H1 (cell line): ENCODE results near the gene SOX1. TPM values are rescaled to one million over a fixed set of nuclear protein-coding genes. Genes with fewer than 3 reads are reported as not detected.

Experiments
- CTCF ChIA-PET: fragments of 300-600 bp; sonication (Branson Sonifier 250); formaldehyde crosslinking; loops from one replicate; lab custom pipeline; 2021; ENCODE audit not compliant: partially characterized antibody; lab: Charles Lee
- POLR2A ChIA-PET: fragments of 300-600 bp; sonication (Branson Sonifier 250); formaldehyde crosslinking; loops from one replicate; lab custom pipeline; 2021; ENCODE audit warnings: inconsistent platforms; ENCODE audit not compliant: partially characterized antibody; lab: Charles Lee
- DNase-seq, 2 experiments: peaks; one replicate each; pipeline versions ENCODE4 v3.0.0 to v3.0.0-alpha.2; 2010 to 2022; ENCODE audit warnings: low spot score in 2 of 2, low read depth in 1 of 2, mixed read lengths in 1 of 2
- FAIRE-seq: peaks from 2 replicates; lab custom pipeline; 2011; peaks lifted over from hg19 to GRCh38; lab: Jason Lieb, UNC
- H2AFZ ChIP-seq: 2 replicates; pipeline ENCODE4 v1.8.1; 2012; ENCODE audit warnings: low read length, inconsistent platforms
- H2AK5ac ChIP-seq: 2 replicates; pipeline ENCODE4 v1.6.1; 2013; ENCODE audit warnings: low read depth, low read length
- H2BK120ac ChIP-seq: replicated peaks from 2 replicates; pipeline ENCODE3; 2013; ENCODE audit warnings: low read depth, low read length, inconsistent platforms
- H2BK12ac ChIP-seq: 2 replicates; pipeline ENCODE4 v1.6.1; 2013; ENCODE audit warnings: low read depth, low read length
- H2BK15ac ChIP-seq: 2 replicates; pipeline ENCODE4 v1.6.1; 2013; ENCODE audit warnings: low read length
- H2BK20ac ChIP-seq: 2 replicates; pipeline ENCODE4 v1.6.1; 2013; ENCODE audit warnings: low read length
- H2BK5ac ChIP-seq: 2 replicates; pipeline ENCODE4 v1.6.1; 2013; ENCODE audit warnings: low read depth, low read length
- H3K14ac ChIP-seq: 2 replicates; pipeline ENCODE4 v1.6.1; 2013; ENCODE audit warnings: inconsistent platforms; ENCODE audit not compliant: insufficient read length
- H3K18ac ChIP-seq: 2 replicates; pipeline ENCODE4 v1.6.1; 2013; ENCODE audit warnings: low read length; ENCODE audit errors: extremely low read depth
- H3K23ac ChIP-seq: 2 replicates; pipeline ENCODE4 v1.6.1; 2013; ENCODE audit warnings: inconsistent platforms; ENCODE audit not compliant: insufficient read length
- H3K23me2 ChIP-seq: 2 replicates; pipeline ENCODE4 v1.6.1; 2013; ENCODE audit warnings: low read depth, low read length
- H3K27ac ChIP-seq: 2 replicates; pipeline ENCODE4 v1.6.1; 2011; ENCODE audit warnings: low read depth, low read length, inconsistent platforms
- H3K27me3 ChIP-seq, 4 experiments: replicated peaks in 1 of 4; 1 replicate in 1 of 4; 2 replicates in 3 of 4; pipeline versions ENCODE4 v1.6.1 to v1.8.1; 2011 to 2013; ENCODE audit warnings: low read length in 3 of 4, mild to moderate bottlenecking in 3 of 4, inconsistent platforms in 2 of 4, mixed read lengths in 2 of 4, moderate library complexity in 1 of 4; ENCODE audit not compliant: control insufficient read depth in 3 of 4, insufficient read depth in 3 of 4; ENCODE audit errors: extremely low read depth in 1 of 4
- H3K36me3 ChIP-seq, 4 experiments: 2 replicates each; pipeline versions ENCODE4 v1.6.1 to v1.8.1; 2011 to 2013; ENCODE audit warnings: mild to moderate bottlenecking in 4 of 4, low read length in 3 of 4, moderate library complexity in 2 of 4, control low read depth in 1 of 4, inconsistent platforms in 1 of 4; ENCODE audit not compliant: insufficient read depth in 4 of 4, control insufficient read depth in 2 of 4
- H3K4ac ChIP-seq: replicated peaks from 2 replicates; pipeline ENCODE3; 2013; ENCODE audit warnings: low read length, low read depth, mixed read lengths, inconsistent platforms; ENCODE audit not compliant: insufficient read length
- H3K4me1 ChIP-seq, 4 experiments: replicated peaks in 1 of 4; 1 replicate in 1 of 4; 2 replicates in 3 of 4; pipeline versions ENCODE4 v1.6.1 to v1.8.1; 2011 to 2013; ENCODE audit warnings: low read length in 3 of 4, inconsistent platforms in 2 of 4, mixed read lengths in 1 of 4; ENCODE audit not compliant: insufficient read depth in 4 of 4, control insufficient read depth in 3 of 4
- H3K4me2 ChIP-seq, 2 experiments: 2 replicates each; pipeline versions ENCODE4 v1.6.1 to v1.8.1; 2011 to 2013; ENCODE audit warnings: low read depth in 2 of 2, low read length in 2 of 2, control low read depth in 1 of 2, inconsistent platforms in 1 of 2, mild to moderate bottlenecking in 1 of 2; ENCODE audit not compliant: insufficient read depth in 1 of 2
- H3K4me3 ChIP-seq, 4 experiments: fragments of 200-600, 300-600 bp in 1 of 4; sonication (generic), shearing (Covaris generic), sonication (Bioruptor Twin) in 1 of 4; 2 replicates each; pipeline versions ENCODE4 v1.5.1 to v1.8.1; 2011 to 2016; ENCODE audit warnings: low read length in 4 of 4, low read depth in 3 of 4, control low read depth in 2 of 4, inconsistent platforms in 2 of 4, mild to moderate bottlenecking in 2 of 4, mixed read lengths in 1 of 4, moderate library complexity in 1 of 4; ENCODE audit not compliant: insufficient read depth in 2 of 4; ENCODE audit errors: extremely low read depth in 1 of 4
- H3K56ac ChIP-seq: replicated peaks from 2 replicates; pipeline ENCODE3; 2013; ENCODE audit warnings: low read depth, mild to moderate bottlenecking, mixed read lengths, low read length, inconsistent platforms; ENCODE audit not compliant: insufficient read length
- H3K79me1 ChIP-seq: 2 replicates; pipeline ENCODE4 v1.6.1; 2013; ENCODE audit warnings: low read depth, low read length, control low read depth
- H3K79me2 ChIP-seq, 2 experiments: 2 replicates each; pipeline versions ENCODE4 v1.6.1 to v1.8.1; 2012 to 2013; ENCODE audit warnings: low read length in 2 of 2, mild to moderate bottlenecking in 2 of 2, inconsistent platforms in 1 of 2; ENCODE audit not compliant: insufficient read depth in 2 of 2, control insufficient read depth in 1 of 2
- H3K9ac ChIP-seq, 4 experiments: replicated peaks in 1 of 4; 1 replicate in 1 of 4; 2 replicates in 3 of 4; pipeline versions ENCODE4 v1.6.1 to v1.8.1; 2011 to 2013; ENCODE audit warnings: low read depth in 3 of 4, low read length in 3 of 4, control low read depth in 2 of 4, mild to moderate bottlenecking in 2 of 4, moderate library complexity in 2 of 4, inconsistent platforms in 1 of 4; ENCODE audit errors: extremely low read depth in 1 of 4
- H3K9me3 ChIP-seq, 2 experiments: 2 replicates each; pipeline versions ENCODE4 v1.6.1 to v1.8.1; 2012 to 2013; ENCODE audit warnings: mild to moderate bottlenecking in 2 of 2, moderate library complexity in 2 of 2, control low read depth in 1 of 2, inconsistent platforms in 1 of 2, low read depth in 1 of 2, low read length in 1 of 2, mixed read lengths in 1 of 2; ENCODE audit not compliant: insufficient read depth in 2 of 2
- H4K20me1 ChIP-seq, 2 experiments: replicated peaks in 1 of 2; 2 replicates each; pipeline versions ENCODE3 to v1.8.1; 2011 to 2013; ENCODE audit warnings: inconsistent platforms in 2 of 2, low read length in 2 of 2, mild to moderate bottlenecking in 1 of 2; ENCODE audit not compliant: insufficient read depth in 2 of 2, control insufficient read depth in 1 of 2
- H4K5ac ChIP-seq: 2 replicates; pipeline ENCODE4 v1.6.1; 2013; ENCODE audit warnings: low read length, low read depth, mixed read lengths, inconsistent platforms; ENCODE audit not compliant: insufficient read length
- H4K8ac ChIP-seq: 2 replicates; pipeline ENCODE4 v1.8.0; 2013; ENCODE audit warnings: mild to moderate bottlenecking, moderate library complexity, low read length, inconsistent platforms; ENCODE audit not compliant: insufficient read depth; ENCODE audit errors: extremely low read depth
- H4K91ac ChIP-seq: replicated peaks from 2 replicates; pipeline ENCODE3; 2013; ENCODE audit warnings: low read length, mixed read lengths, inconsistent platforms; ENCODE audit not compliant: insufficient read length
- ATF2 ChIP-seq: IDR thresholded peaks from 2 replicates; pipeline ENCODE4 v1.6.1; 2012; ENCODE audit warnings: low read length, inconsistent platforms
- CBX5 ChIP-seq: fragments of 300-800, 300-1000 bp; sonication (generic); IDR thresholded peaks from 2 replicates; pipeline ENCODE4 v1.7.1; 2016; ENCODE audit warnings: antibody characterized with exemption, low read length, low read depth
- HDAC2 ChIP-seq, 2 experiments: fragments of 300-600 bp in 1 of 2; sonication (generic) in 1 of 2; IDR thresholded peaks; 2 replicates each; pipeline ENCODE4 v1.6.1; 2011 to 2012; ENCODE audit warnings: low read depth in 2 of 2, low read length in 2 of 2, mild to moderate bottlenecking in 2 of 2, moderate library complexity in 2 of 2, borderline replicate concordance in 1 of 2, inconsistent platforms in 1 of 2
- JUN ChIP-seq: IDR thresholded peaks from 2 replicates; pipeline ENCODE4 v1.6.1; 2011; ENCODE audit warnings: low read depth, mild to moderate bottlenecking, improper control_type of control experiment, low read length
- MAFK ChIP-seq: IDR thresholded peaks from 2 replicates; pipeline ENCODE4 v1.6.1; 2012; ENCODE audit warnings: low read depth, mild to moderate bottlenecking, improper control_type of control experiment, low read length
- POLR2AphosphoS5 ChIP-seq: IDR thresholded peaks from 2 replicates; pipeline ENCODE4 v1.6.1; 2011; ENCODE audit warnings: low read depth, low read length
- SP1 ChIP-seq: IDR thresholded peaks from 2 replicates; pipeline ENCODE4 v1.6.1; 2011; ENCODE audit warnings: low read depth, low read length
- USF2 ChIP-seq: IDR thresholded peaks from 2 replicates; pipeline ENCODE4 v1.6.1; 2011; ENCODE audit warnings: low read length, improper control_type of control experiment
- ZNF274 ChIP-seq: IDR thresholded peaks from 2 replicates; pipeline ENCODE4 v1.7.0; 2012; ENCODE audit warnings: low read length, borderline replicate concordance; ENCODE audit errors: extremely low read depth
- WGBS, 2 experiments: shearing (Covaris generic) in 1 of 2; methylation state at CpG; one replicate each; pipeline versions ENCODE4 v1.1.6 to v1.1.7; 2013 to 2015; ENCODE audit warnings: low lambda C conversion rate in 2 of 2, mixed read lengths in 2 of 2, inconsistent platforms in 1 of 2, low coverage in 1 of 2, missing lambda C conversion rate in 1 of 2; ENCODE audit not compliant: insufficient replicate concordance in 2 of 2, insufficient coverage in 1 of 2, insufficient read length in 1 of 2; ENCODE audit errors: extremely low coverage in 1 of 2, missing lambda C conversion rate in 1 of 2; 5-methylcytosine and 5-hydroxymethylcytosine counted together
- polyA plus RNA-seq, 7 experiments: library from polyadenylated mRNA; depleted of rRNA in 3 of 7; stranded (reverse) in 5 of 7; unstranded in 2 of 7; fragments of >200 nt in 5 of 7; fragments of 200-250 nt in 2 of 7; gene quantifications; 1 replicate in 5 of 7; 2 replicates in 1 of 7; 4 replicates in 1 of 7; pipeline versions ENCODE4 v1.2.1 to v1.2.3, GENCODE V29; 2011 to 2013; ENCODE audit warnings: missing spikeins in 2 of 7, mixed read lengths in 2 of 7
- total RNA-seq: library from RNA; stranded (reverse); fragmentation: NEBNext Ultra II Directional; extraction: Animal tissue kit (Norgen Biotek cat#: 25700); gene quantifications from 2 replicates; pipeline ENCODE4 v1.2.1, GENCODE V29; 2021

The SOX1 gene
- total and polyA plus RNA-seq, 2 of the 8 experiments (the other 6 are each of a cell fraction or from before 2014, with no cell fraction given), result 0.03 to 0.09 TPM

DNA sequence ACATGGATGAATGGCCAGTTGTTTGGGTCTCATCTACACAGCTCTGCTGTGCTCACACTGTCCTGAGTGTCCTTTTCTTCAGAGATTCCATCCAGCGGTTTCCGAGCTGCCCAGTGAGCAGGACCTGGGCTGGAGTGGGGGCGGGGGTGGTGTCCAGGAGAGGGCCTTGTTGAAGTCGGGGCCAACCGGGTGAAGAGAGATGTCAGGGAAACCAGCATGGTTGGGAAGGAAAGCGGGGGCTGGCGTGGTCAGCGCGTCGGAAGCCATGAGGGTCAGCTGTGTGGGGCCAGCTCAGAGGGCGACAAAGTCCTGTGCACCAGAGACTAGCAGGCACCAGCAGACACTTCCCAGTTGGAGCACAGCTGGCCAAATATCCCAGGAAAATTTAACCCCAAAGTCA is 37.8 kb upstream of the SOX1 start:
- H3K14ac ChIP-seq, result no peak overlapping the region
- no peak overlapping the region for H2AFZ ChIP-seq
- H4K91ac ChIP-seq, result no peak overlapping the region
- no peak overlapping the region for H4K5ac ChIP-seq
- H3K9me3 ChIP-seq, result peaks cover 2 to 14% of the 10 kb centered on the region in 2 experiments; a peak in 1 of 4 replicates
- H2BK5ac ChIP-seq, result no peak overlapping the region
- H2BK20ac ChIP-seq, result no peak overlapping the region
- no peaks in the 10 kb centered on the region for H3K36me3 ChIP-seq
- no peaks in the 10 kb centered on the region; a peak in 2 of 7 replicates for H3K27me3 ChIP-seq
- WGBS, 2 experiments, result 94% methylated on average over 9 of the region's 11 CpGs; no CpG with 5 or more reads in 1 of the 2 experiments
- H3K18ac ChIP-seq, result no peak overlapping the region
- no peak overlapping the region for H2AK5ac ChIP-seq
- no peak overlapping the region for H3K56ac ChIP-seq
- no peak overlapping the region for H2BK12ac ChIP-seq
- H3K79me2 ChIP-seq, result no peaks in the 10 kb centered on the region
- no peak overlapping the region for H4K8ac ChIP-seq
- CTCF ChIA-PET, result no interaction called here
- H3K4me2 ChIP-seq, result no peak overlapping the region
- peaks cover 0 to 2% (median under 1%) of the 10 kb centered on the region in 4 experiments; a peak in 1 of 7 replicates for H3K4me1 ChIP-seq
- no peak for TF ChIP-seq ZNF274
- TF ChIP-seq POLR2AphosphoS5, result no peak
- no peak for TF ChIP-seq HDAC2 (IDR thresholded peaks at IDR 0.05; ENCODE audit: borderline replicate concordance in 1 of 2, low read depth in 2 of 2, low read length in 2 of 2)
- no peak for TF ChIP-seq SP1
- no peak for TF ChIP-seq CBX5
- no peak for TF ChIP-seq JUN
- no peak for TF ChIP-seq USF2
- TF ChIP-seq ATF2, result no peak
- TF ChIP-seq MAFK, result no peak
- TF ChIP-seq, all 59 proteins: peak for 0
- H3K79me1 ChIP-seq, result no peaks in the 10 kb centered on the region; the same call in 1 of the 2 replicates
- H3K4ac ChIP-seq, result no peak overlapping the region
- no peak for FAIRE-seq
- DNase-seq, result no peak
- no peak overlapping the region for H3K27ac ChIP-seq
- H3K23ac ChIP-seq, result no peak overlapping the region
- H3K4me3 ChIP-seq, result no peak overlapping the region
- H2BK120ac ChIP-seq, result no peak overlapping the region
- POLR2A ChIA-PET, result no interaction called here
- no peaks in the 10 kb centered on the region for H3K23me2 ChIP-seq
- no peak overlapping the region for H2BK15ac ChIP-seq
- H3K9ac ChIP-seq, result no peak overlapping the region
- H4K20me1 ChIP-seq, result no peaks in the 10 kb centered on the region
